HuH-7 (cell line): ENCODE data around the gene WWOX.

ENCODE experiments used
- DNase-seq: peaks from one replicate; pipeline ENCODE4 v3.0.0; 2011; ENCODE audit warnings: low spot score

WWOX gene

DNA sequence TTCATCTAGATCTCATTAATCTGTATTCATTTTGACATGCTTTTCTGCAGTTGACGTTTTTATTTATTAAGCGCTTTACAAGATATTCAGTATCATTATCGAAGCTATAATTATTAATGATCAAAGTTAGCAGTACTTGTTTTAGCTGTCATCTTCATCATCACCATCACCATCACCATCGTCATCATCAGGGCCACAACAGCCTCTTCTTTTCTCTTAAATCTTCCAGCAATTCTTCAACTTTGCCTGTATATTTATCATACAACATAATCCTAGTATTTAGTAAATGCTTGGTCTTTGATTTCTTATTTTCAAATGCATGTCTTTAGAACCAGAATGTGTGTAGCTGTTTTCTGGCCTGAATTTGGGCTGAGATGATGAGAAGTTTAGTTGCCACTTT lies 973.1 kb downstream of the WWOX start:
- DNase-seq: no peak

DNA sequence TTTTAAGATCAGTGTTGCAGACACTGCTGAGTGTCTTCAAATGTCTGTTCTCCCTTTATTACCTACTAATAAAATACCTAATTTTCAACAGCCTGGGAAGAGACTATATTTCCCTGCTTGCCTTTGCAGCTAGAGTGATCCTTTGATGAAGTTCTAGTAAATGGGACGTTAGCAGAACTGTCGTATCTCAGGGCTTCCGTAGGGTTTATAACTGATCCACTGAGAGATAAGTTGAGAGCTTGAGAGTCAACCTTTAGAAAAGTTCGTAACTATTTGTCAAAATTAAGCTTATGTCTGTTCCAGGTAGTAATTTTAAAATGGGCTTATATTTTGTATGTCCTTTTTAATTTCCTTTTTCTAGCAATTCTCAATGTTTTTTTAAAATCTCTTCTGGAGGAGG lies 974.1 kb downstream of the WWOX start:
- DNase-seq: no peak

DNA sequence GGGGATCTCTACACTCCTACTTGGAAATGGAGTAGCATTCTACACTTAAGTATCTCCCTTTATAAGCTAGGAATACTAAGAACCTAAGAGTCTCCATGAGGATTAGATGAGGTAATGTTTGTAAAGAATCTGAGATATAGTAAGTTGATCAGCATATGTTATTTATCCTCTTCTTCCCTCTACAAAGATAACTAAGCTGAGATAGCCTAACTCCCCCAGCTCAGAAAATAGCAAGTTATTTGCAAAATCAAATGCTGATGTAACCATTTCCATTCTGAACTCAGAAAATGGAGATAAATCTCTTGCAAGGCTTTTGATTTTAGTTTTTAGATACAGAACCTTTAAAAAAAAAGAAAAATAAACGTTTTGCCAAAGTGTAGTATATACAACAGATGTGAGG lies 975.1 kb downstream of the WWOX start:
- DNase-seq: no peak

DNA sequence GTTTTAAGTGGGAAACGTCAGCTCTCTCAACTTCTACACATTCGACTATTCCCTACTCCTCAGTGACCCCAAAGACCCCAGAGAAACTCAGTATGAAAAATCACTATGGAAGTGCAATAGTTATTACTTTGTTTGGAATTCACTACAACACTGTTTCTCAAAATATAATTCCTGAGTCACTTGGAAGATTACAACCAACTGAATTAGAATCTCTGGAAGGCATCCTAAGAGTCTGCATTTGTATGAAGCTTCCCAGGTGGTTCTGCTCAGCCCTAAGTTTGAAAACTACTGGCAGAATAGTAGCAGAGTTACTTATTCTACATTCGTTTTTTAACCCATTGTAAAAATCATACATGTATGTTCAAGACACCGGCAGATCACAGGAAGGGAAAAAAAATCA lies 975.5 kb downstream of the WWOX start:
- DNase-seq: no peak

DNA sequence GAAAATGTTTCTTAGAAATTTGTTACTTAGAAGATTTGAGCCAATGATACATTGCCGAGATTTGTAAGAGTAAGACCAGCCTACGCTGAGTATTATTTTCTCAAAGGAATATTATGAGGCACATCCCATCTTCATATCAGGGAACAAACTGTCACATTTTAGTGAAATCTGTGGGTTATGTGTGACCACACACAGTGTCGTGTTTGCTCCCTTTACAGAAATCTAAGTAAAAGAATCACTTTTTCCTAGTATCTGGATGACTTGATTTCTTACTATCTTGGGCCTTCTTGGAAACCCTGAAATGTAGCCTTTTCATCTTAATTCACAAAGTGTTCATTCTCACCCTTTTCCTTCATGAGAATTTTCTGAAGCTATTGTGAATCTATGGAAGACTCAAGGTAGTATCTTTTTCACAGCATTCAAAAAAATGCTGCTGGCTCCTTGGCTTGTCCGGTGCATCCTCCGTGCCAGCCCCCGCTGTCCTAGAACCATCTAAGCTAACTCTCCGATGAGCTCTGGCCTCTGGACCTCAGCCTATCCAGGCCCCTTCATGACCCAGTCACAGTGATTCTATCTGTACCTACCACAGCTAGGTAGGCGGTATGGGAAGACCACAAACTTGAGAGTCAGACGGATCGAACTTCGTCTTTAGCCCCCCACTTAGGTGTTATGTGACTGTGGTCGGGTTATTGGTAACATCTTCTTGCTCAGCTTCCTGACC lies 976.8 kb downstream of the WWOX start:
- no peak for DNase-seq

DNA sequence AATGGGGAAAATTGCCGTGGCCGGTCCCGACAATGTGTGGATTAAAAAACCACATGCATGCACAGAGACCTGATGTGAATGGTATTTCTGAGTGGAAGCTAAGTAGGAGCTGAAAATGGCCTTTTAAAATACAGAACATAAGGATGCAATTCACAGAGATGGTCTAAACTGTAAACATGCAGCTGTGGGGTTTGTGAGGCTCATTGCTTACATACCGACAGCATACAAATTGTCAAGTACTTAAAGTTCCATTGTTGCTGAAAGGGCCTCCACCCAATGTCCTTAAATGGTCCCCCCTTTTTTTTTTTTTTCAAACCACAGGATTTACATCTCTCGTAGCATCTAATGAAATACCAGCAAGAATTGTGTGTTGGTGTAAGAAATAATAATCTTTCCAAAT lies 977.9 kb downstream of the WWOX start:
- DNase-seq: no peak

DNA sequence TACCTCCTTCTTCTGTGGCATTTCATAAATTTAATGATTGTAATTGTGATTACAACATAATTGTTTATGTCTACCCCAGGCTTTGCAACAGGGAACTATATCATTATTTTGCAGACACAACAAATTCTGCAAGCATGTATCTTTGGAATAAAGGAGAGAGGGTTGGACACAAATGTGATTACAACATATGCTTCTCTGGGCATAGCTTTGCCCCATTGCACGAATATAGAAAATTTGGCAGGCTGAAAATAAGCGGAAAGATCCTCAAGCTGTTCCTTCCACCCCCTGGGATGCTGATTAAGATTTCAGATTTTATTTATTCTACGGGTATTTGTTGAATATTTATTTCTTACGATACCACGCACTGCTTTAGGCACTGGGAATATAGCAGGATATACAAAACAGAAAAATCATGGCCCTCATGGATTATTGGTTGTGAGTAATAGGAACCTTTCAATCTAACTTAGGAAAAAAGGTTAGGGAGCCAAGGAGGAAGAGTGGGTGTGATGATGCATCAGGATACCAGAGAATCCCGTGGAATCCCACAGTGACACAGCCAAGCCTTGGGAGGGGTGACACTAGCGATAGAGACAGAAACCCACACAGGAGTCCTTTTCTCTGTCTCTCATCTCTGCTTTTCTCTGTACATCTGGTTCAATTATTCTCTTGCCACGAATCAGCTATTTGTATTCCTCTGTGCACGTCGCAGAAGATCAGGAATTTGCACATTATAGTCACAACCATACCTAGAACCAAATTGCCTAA lies 980.4 kb downstream of the WWOX start:
- DNase-seq: no peak

DNA sequence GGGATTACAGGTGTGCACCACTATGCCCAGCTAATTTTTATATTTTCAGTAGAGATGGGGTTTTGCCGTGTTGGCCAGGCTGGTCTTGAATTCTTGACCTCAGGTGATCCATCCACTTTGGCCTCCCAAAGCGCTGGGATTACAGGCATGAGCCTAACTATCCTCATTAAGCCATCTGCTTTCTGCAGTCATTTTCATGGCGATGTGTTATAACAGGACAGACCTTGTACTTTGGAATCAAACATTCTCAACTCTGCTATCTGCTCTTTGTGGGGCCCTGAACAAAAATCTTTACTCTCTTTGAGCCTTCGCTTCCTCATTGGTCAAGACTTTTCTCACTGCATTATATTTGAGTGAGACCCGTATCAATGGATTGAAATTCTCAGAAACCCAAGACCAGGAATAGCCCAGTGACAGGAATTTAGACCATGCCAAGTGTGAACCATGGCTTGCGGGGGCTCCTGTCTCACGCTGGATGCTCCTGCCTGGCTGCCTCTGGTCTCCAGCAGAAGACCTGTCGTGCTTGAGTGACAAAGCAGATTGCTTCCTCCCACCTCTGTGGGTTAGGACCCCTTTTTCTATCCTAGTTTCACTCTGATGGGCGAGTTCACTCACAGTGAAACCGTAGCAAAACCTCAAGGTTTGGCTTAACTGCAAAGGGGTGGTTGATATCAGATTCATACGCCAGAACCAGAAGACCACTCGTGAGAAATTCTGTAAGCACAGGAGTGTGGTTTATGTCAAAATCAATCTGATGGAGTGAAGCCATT lies 982.0 kb downstream of the WWOX start:
- DNase-seq: peak; percentile 31

DNA sequence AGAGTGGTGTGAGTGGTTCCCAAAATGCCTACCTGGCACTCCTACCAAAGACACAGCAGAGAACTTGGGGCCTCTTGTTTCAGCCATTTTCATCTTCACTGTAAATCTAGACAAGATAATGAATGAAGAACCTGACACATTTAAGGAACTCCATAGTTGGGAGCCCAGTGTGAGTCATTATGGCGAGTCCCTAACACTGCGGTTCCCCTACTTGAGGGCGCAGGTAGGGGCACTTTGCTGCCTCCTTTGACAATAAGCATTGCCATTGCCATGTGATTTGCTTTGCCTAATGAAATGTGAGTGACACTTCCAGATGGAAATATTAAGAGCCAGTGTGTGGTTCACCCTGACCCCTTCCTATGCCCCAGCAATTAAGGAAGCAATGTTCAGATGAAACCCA lies 983.5 kb downstream of the WWOX start:
- DNase-seq: no peak

DNA sequence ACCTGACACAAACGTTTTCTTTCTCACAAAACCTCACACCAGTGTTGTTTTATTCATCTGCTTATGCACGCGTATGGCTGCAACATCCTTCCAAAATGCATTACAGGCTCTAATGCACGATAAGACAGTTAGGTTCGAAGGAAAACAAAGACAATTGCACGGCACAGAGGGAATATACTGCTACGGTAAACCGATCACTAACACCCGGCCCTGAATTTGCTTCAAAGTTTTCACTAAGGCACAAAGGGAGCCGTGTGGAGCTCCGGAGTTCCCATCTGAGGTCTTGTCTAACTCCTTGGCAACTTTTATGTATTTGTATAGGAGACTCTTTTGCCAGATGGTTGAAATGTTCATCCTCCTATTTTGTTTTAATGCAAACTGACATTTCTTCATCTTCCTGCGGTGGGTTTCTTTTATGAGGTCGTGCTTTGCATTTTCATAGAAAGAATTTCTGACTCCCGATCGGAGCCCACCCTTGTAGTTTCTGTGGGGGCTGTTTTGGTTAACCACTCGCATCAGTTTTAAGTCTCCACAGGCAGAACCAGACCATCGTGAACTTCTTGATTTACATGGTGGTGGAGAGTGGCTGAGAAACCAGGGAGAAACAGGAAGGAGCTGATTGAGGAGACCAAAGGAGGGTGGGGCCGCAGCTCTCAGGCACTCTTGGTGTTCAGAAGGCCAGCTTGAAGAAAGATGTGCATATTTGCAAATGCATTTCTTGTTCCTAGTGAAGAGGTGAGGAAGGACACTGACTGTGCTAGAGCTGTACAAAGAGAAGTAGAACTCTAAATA lies 984.2 kb downstream of the WWOX start:
- no peak for DNase-seq

DNA sequence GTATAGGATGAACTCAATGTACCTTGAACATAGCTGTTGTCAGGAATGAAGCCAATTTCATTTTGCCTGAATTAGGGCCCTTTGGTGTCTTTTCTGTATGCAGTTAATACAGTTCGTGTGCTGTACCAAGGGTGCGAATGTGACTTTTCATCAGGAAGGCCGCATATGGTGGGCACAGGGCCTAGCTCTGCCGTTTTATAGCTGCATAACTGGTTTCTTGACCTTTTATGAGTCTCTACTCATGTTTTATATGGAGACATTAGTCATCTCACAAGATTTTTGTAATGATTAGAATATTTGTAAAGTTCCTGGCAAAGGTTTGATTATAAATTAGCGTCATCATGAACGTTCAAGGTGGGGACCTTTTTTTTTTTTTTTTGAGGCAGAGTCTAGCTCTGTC lies 989.5 kb downstream of the WWOX start:
- DNase-seq: no peak

DNA sequence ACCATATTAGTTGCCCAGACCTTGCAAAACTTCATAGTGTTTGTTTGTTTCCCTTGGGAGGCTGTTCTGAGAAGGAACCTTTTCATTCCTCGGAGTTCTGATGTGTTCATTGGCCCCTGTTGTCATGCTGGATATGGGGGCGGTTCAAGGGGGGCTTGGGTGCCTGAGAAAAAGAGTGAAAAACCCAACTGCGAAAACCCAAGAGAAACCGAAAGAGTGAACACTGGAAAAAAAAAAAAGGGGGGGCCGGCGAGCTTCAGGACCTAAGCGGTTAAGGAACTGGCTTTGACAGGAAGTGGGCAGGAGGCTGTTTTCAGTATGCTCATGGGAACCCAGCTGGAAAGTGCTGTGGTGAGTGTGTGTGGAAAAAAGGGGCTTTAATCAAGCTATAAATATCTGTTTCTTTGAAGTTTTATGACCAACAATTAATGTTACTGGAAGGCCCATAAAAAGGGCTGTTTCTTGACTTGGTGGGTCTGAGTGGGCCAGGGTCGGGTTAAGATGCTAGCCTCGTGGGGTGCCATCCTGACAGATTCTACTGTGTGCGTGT lies 990.4 kb downstream of the WWOX start:
- DNase-seq: no peak

DNA sequence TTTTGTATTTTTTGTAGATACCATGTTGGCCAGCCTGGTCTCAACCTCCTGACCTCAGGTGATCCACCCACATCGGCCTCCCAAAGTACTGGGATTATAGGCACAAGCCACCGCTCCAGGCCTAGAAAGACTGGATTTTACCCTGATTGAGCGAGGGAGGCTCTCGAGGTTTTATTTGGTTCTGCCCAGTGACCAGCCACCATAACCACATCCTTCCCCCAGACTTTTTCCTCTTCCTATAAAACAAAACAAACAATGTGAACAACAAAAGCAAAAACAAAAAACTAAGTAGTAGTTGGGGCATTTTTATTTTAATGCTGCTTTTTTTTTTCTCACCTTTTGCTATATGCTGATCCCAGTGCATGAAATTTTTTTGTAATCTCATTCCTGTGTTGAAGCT lies 991.5 kb downstream of the WWOX start:
- no peak for DNase-seq

DNA sequence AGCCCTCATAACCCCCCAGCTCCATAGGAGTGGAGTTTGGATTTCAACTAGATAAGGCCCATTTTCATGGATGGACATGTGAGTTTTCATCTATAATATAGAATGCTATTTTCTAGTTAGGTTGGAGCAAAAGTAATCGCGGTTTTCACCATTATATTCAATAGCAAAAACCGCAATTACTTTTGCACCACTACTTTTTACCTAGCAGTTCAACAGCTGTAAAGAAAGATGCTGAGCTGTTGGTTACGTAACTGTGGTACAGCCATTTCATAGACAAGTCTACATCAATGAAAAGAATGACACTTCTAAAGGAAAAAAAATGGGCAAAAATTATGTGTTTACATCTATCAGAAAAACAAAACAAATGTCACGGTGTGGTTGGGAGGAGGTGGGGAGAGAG lies 993.4 kb downstream of the WWOX start:
- DNase-seq: no peak

DNA sequence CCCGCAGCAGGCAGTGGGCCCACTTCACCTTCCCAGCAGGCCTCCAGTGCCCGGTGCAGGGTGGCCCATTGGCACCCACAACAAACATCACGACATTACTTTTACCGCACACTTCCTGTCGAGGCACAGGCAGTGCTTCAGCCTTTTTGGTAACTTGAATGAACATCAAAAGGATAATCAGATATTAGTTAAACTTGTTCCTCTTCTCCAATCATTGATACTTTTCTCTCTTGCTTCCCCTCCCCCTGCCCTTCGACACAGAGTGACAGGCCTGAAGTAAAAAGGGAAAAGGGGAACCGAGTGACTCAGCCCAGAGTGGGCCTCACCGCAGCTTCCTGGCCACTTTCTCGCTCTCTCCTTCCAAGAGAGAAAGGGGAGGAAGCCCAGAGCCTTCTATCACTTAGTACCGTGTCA lies 994.1 kb downstream of the WWOX start:
- DNase-seq: no peak

DNA sequence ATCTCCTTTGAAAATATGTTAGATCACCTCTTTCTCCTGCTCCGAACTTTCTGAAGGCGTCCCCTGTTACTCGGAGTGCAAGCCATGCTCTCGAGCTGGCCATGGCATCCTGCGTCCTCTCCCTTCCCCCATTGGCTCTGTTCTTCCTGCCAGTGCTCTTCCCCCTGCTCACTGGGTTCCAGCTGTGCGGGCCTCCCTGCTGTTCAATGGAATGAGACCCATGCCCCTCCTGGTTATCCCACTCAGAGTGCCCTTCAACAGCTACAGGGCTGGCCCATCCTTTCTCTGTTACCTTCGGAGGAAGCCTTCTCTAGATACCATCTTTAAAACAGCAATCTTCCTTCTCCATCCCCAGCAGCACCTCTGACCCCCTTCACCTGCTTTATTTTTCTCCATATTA lies 996.8 kb downstream of the WWOX start:
- DNase-seq: no peak

DNA sequence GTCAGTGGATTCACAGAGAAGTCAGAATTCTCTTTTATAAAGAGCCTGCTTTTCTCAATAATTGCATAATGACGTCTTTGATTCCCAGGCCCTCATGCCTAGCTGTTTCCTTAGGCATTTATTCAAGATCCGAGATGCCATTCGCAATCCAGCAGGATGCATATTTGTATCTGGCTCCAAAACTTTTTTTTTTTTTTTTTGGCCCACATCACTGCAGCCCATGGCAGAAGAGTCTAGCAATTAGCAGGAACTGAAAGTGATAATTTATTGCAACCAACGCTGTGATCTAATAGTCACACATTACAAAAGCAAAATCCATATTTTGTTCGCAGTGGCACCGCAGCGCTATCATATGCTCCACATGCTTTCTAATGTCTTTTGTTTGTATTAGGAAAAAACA lies 997.7 kb downstream of the WWOX start:
- DNase-seq: no peak

DNA sequence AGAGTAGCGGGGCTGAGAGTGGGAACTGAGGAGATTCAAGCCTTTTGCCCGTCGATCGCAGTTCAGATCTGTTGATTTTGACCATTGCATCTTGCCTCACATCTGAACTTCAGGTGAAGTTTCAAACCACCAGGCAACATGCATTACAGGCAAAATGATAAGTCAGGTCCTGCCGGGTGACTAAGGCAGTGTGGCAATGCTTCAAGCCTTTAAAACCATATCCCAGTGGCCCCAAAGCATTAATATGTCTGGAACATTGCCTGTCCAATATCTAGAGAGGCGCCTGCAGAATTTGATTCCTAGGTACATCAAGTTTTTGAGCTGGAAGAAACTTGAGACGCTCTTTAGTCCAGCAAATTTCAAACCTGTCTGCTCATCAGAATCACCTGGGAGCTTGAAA lies 998.3 kb downstream of the WWOX start:
- no peak for DNase-seq

DNA sequence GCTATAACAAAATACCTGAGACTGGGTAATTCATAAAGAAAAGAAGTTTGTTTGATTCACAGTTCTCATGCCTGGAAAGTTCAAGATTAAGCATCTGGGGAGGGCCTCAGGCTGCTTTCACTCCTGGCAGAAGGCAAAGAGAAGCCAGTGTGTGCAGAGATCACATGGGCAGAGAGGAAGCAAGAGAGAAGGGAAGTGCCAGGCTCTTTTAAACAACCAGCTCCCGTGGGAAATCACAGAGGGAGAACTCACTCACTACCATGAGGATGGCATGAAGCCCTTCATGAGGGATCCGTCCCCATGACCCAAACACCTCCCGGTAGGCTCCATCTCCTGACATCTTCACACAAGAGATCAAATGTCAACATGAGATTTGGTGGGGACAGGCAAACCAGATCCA lies 999.5 kb downstream of the WWOX start:
- no peak for DNase-seq

DNA sequence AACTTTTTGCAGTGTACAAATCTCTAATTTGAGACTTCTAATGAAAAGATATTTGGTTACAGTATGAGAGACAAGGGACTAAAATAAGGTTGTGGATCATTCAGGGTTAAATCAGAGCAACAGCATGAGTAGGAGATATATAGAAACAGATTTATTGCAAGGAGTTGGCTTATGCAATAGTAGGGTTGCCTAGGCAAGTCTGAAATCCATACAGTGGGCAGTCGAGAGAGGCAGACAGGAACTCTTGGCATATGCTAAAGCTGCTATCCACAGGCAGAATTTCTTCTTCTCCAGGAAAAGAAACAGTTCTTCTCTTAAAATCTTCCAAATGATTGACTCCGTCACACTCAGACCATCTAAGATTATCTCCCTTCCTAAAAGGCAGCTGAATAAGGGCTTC lies 1000.3 kb downstream of the WWOX start:
- DNase-seq: no peak

DNA sequence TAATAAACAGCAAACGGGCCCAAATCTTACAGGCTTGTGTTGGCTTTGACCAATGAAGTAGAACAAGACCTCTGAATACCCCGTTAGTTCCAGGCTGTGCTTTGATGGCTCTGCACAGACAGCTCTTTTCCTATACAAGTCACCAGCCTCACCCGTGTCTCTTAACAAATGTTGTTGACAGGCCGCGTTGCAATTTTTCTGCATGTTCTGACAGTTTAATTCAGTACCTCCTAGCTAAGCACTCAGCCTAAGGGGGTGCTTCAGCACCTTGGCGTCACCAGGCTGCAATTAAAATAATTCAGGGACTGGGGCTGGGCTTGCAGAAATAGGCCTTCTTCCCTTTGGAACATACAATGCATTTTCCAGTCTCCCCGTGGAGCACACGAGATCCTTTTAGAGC lies 1001.0 kb downstream of the WWOX start:
- DNase-seq: no peak

DNA sequence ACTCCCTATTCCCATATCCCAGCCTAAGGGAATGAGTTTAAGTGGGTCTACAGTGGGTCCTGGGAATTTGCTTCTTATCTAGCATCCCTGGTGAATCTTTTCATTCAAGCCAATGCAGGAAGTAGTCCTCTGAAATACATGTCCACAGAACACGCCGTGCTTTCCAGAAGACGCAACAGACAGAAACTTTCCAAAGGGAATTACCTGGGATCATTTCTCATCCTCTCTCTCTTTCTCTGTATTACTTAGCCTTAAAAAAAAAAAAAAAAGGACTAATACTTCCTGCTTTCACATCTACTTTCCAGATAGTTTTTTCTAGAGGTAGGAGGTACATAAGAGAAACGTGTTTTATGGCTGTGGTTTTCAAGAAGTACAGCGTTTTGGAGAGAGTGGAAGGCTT lies 1002.0 kb downstream of the WWOX start:
- DNase-seq: no peak
